G401 (cell line): ENCODE measurements around the gene WFIKKN1. TPM values are rescaled to one million over a fixed set of nuclear protein-coding genes. Genes with fewer than 3 reads are reported as not detected.
"Not testable (repeated sequence)": the region's sequence is repeated elsewhere in the genome, so short reads cannot be mapped to it uniquely, and the experiment has no call there.

ENCODE experiments used
- DNase-seq: peaks from one replicate; pipeline ENCODE4 v3.0.0-alpha.2; 2015; ENCODE audit warnings: low spot score
- in situ Hi-C: cut with HindIII; loops from 2 replicates; pipeline ENCODE4 v1.10.0; 2016; ENCODE audit warnings: low sequenced_read_pairs, mixed read lengths
- total RNA-seq: library from RNA; depleted of rRNA; stranded (reverse); fragments of >200 nt; shearing (Covaris generic); gene quantifications from 2 replicates; pipeline ENCODE4 v1.2.3, GENCODE V29; 2014

Gene WFIKKN1
- total RNA-seq, 1 experiment from 2014 or later: 44.6 TPM

GRCh38 chr16:593406-593805 is 37.4 kb upstream of the WFIKKN1 start:
- DNase-seq: no peak
- in situ Hi-C loops: no loop called here

DNA sequence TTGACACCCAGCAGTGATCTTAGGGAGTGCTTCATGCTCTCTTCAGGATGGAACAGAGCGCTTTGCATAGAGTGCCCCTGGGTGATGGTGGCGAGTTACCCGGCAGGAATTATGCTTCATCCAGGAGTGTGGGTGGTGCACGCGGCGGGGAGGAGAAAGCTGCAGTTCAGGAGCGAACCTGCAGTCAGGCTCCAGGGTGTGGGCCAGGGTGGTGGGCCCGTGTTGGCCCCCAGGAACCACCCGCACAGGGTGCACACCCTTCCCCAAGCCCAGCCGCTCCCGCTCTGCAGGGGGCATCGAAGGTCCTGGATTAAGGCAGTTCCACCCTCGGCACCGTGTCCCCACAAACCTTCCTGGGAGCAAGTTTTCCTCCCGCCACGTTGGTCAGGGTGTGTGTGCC is 37.0 kb upstream of the WFIKKN1 start:
- in situ Hi-C loops: no loop called here
- no peak for DNase-seq

GRCh38 chr16:595094-595528 is 35.7 kb upstream of the WFIKKN1 start:
- in situ Hi-C loops: no loop called here
- no peak for DNase-seq

GRCh38 chr16:595942-596735 is 34.6 kb upstream of the WFIKKN1 start:
- in situ Hi-C loops: no loop called here

GRCh38 chr16:596736-597060 is 34.1 kb upstream of the WFIKKN1 start:
- no peak for DNase-seq
- in situ Hi-C loops: no loop called here

More at GRCh38 chr16:595942-596735, 34.6 kb upstream of the WFIKKN1 start:
- peak; percentile 88 for DNase-seq

GRCh38 chr16:597655-598054 is 33.1 kb upstream of the WFIKKN1 start:
- DNase-seq, in situ Hi-C loops: not testable (repeated sequence)

GRCh38 chr16:598823-599739 is 31.7 kb upstream of the WFIKKN1 start:
- DNase-seq: peak; percentile 67
- in situ Hi-C loops: no loop called here

DNA sequence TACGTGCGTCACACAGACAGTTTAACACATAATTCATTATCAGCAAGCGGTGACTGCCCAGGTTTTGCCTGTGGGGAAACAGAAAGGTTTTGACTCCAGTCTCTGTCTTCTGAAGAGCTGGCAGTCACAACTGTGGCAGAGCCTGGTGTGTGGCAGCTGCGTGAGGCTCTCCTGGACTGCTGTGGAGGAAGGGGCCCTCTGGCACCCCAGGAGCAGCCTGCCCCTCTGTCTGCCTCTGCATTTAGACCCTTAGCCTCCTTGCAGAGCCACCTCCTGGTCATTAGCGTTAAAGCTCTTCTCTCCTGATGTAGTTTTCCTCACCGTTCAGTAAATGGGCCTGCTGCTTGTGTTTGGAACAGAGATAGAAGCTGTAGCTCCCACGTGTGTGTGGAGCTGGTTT is 30.0 kb upstream of the WFIKKN1 start:
- in situ Hi-C loops: no loop called here
- DNase-seq: peak; percentile 69

GRCh38 chr16:603933-604332 is 26.9 kb upstream of the WFIKKN1 start:
- no peak for DNase-seq
- in situ Hi-C loops: no loop called here

DNA sequence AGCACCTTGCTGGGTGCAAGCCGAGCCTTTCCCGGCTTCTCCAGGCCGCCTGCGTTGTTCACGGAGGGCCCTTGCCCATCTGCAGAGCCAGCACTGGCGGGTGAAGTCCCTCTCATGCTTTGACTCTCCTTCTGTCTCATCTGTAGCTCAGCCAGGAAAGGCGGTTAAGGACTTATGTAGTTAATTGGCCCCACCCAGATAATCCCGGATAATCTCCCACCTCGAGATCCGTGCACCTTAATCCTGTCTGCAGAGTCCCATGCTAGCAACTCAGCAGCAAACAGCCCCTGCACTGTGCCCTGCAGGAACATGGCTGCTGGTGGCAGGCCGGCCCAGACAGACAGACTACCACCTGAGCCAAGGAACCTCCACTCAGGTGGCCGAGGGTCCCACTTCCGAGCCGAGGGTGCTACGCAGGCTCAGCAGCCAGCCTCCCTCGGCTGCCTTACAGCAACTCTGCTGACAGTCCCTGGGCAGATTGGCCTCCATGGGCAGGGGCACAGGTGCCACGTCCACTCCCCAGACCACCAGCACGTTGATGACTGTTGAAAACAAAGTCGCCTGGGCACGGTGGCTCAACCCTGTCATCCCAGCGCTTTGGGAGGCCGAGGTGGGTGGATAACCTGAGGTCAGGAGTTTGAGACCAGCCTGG is 24.0 kb upstream of the WFIKKN1 start:
- in situ Hi-C loops: no loop called here
- peak; percentile 60 for DNase-seq

- no peak for DNase-seq
- in situ Hi-C loops: no loop called here
Observed at GRCh38 chr16:608019-608418, 22.8 kb upstream of the WFIKKN1 start.

DNA sequence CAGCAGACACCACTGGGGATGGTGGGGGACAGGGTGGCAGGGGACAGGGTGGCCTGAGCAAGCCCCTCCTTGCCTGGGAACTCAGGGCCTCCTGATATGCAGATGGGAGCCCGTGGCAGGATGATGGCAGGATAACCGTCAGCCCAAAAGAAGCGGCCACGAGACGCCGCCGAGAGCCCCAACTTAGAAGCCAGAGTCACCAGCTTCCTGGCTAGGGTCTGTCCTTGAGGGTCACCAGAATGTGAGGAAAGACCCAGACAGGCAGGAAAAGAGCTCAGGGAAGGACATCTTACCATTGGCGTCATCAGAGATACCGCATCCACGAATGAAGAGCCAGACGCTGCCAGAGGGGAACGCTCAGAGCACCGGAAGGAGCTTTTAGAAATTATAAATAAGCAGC is 21.5 kb upstream of the WFIKKN1 start:
- no peak for DNase-seq
- in situ Hi-C loops: no loop called here

- no peak for DNase-seq
- in situ Hi-C loops: no loop called here
Observed at GRCh38 chr16:609984-610383, 20.8 kb upstream of the WFIKKN1 start.

- DNase-seq: peak; percentile 70
- in situ Hi-C loops: no loop called here
Observed at GRCh38 chr16:610513-611381, 20.0 kb upstream of the WFIKKN1 start.

GRCh38 chr16:615122-615521 is 15.7 kb upstream of the WFIKKN1 start:
- in situ Hi-C loops: no loop called here
- no peak for DNase-seq

- DNase-seq: no peak
- in situ Hi-C loops: no loop called here
Observed at GRCh38 chr16:616733-617586, 13.8 kb upstream of the WFIKKN1 start.

DNA sequence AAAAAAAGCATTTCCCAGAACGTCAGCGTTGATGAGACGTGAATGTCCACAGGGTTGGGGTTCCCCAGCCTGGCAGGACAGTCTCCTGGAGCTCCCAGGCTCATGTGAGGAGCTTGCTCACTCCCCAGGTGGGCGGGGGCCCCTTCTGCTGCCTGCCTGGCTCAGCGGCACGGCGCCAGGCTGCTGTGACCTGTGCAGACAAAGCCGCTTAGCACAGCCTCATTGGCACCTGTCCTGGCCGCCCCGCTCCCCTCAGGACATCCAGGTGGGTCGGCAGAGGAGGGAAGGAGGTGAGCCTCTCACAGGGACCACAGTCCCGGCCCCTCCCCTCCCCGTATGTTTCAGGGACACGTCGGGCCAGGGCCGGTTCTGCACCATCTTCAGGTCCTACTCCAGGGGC is 12.9 kb upstream of the WFIKKN1 start:
- in situ Hi-C loops: no loop called here

GRCh38 chr16:619476-620100 is 11.2 kb upstream of the WFIKKN1 start:
- in situ Hi-C loops: no loop called here
- peak; percentile 92 for DNase-seq

More for the DNA sequence above, 12.9 kb upstream of the WFIKKN1 start:
- no peak for DNase-seq
